ENCODE results near the gene CDYL2. TPM values are rescaled to one million over a fixed set of nuclear protein-coding genes. Genes with fewer than 3 reads are reported as not detected.
A peak's percentile ranks its signal among the peaks of the same experiment; 100 is the strongest.

Gene CDYL2
- total RNA-seq, 2 experiments from 2014 or later, result 0.98 to 2.5 TPM

- Histone ChIP-seq H2AFZ (ENCODE audit: low read length) (no peak overlapping the region), H3K36me3 (ENCODE audit: insufficient read depth, low read length) (no peaks in the 10 kb centered on the region), H3K4me1 (ENCODE audit: insufficient read depth, low read length, poor library complexity, severe bottlenecking) (no peaks in the 10 kb centered on the region), H3K4me2 (ENCODE audit: low read length) (no peak overlapping the region), H3K4me3 (ENCODE audit: low read depth, low read length, poor library complexity, severe bottlenecking) (no peak overlapping the region), H4K20me1 (ENCODE audit: insufficient read depth, low read length) (no peaks in the 10 kb centered on the region), H3K9me3 (ENCODE audit: low read length) (no peaks in the 10 kb centered on the region), H3K27ac (ENCODE audit: low read depth, low read length, poor library complexity, severe bottlenecking) (no peak overlapping the region), H3K9me2 (ENCODE audit: insufficient read depth, low read length) (no peaks in the 10 kb centered on the region), H3K79me2 (ENCODE audit: insufficient read depth, low read depth, low read length) (no peaks in the 10 kb centered on the region)
- ChIA-PET POLR2A (no interaction called here), CTCF (ENCODE audit: unreplicated experiment) (no interaction called here)
- DNase-seq (ENCODE audit: low spot score), result no peak
- intact Hi-C loops (cut with micrococcal nuclease; ENCODE audit: unreplicated experiment), result no loop called here
- BruUV-seq (replicated peaks), result no TSS peak
- TF ChIP-seq, protein P1, sequence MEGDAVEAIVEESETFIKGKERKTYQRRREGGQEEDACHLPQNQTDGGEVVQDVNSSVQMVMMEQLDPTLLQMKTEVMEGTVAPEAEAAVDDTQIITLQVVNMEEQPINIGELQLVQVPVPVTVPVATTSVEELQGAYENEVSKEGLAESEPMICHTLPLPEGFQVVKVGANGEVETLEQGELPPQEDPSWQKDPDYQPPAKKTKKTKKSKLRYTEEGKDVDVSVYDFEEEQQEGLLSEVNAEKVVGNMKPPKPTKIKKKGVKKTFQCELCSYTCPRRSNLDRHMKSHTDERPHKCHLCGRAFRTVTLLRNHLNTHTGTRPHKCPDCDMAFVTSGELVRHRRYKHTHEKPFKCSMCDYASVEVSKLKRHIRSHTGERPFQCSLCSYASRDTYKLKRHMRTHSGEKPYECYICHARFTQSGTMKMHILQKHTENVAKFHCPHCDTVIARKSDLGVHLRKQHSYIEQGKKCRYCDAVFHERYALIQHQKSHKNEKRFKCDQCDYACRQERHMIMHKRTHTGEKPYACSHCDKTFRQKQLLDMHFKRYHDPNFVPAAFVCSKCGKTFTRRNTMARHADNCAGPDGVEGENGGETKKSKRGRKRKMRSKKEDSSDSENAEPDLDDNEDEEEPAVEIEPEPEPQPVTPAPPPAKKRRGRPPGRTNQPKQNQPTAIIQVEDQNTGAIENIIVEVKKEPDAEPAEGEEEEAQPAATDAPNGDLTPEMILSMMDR (conservative IDR thresholded peaks at IDR 0.05; ENCODE audit: low read length), result no peak
- TF ChIP-seq EZH2phosphoT487 (IDR thresholded peaks at IDR 0.05; ENCODE audit: borderline replicate concordance, low read depth, low read length), result no peak
Observed at GRCh38 chr16:80746231-80746630, 58.2 kb downstream of the CDYL2 start.

- ChIA-PET CTCF (ENCODE audit: unreplicated experiment) (no interaction called here), POLR2A (no interaction called here)
- H3K9me2 ChIP-seq (ENCODE audit: insufficient read depth, low read length), result no peaks in the 10 kb centered on the region
- no TSS peak for BruUV-seq (replicated peaks)
- intact Hi-C loops (cut with micrococcal nuclease; ENCODE audit: unreplicated experiment), result no loop called here
- no peaks in the 10 kb centered on the region for H3K36me3 ChIP-seq (ENCODE audit: insufficient read depth, low read length)
- no peaks in the 10 kb centered on the region for H4K20me1 ChIP-seq (ENCODE audit: insufficient read depth, low read length)
- H3K27ac ChIP-seq (ENCODE audit: low read depth, low read length, poor library complexity, severe bottlenecking), result no peak overlapping the region
- H3K4me3 ChIP-seq (ENCODE audit: low read depth, low read length, poor library complexity, severe bottlenecking), result no peak overlapping the region
- 0 out of 2 replicates have a peak, but pooled peaks cover 7% of the 10 kb centered on the region for H3K9me3 ChIP-seq (ENCODE audit: low read length)
- TF ChIP-seq, protein P1 (conservative IDR thresholded peaks at IDR 0.05; ENCODE audit: low read length), result no peak
- no peak for TF ChIP-seq EZH2phosphoT487 (IDR thresholded peaks at IDR 0.05; ENCODE audit: borderline replicate concordance, low read depth, low read length)
- no peak overlapping the region for H2AFZ ChIP-seq (ENCODE audit: low read length)
- no peak overlapping the region for H3K4me2 ChIP-seq (ENCODE audit: low read length)
- no peaks in the 10 kb centered on the region for H3K4me1 ChIP-seq (ENCODE audit: insufficient read depth, low read length, poor library complexity, severe bottlenecking)
- DNase-seq (ENCODE audit: low spot score), result peak; percentile 7
- H3K79me2 ChIP-seq (ENCODE audit: insufficient read depth, low read depth, low read length), result no peaks in the 10 kb centered on the region
Observed at GRCh38 chr16:80744856-80745255, 59.5 kb downstream of the CDYL2 start.

GRCh38 chr16:80743772-80744171 is 60.6 kb downstream of the CDYL2 start:
- no peak for TF ChIP-seq EZH2phosphoT487 (IDR thresholded peaks at IDR 0.05; ENCODE audit: borderline replicate concordance, low read depth, low read length)
- TF ChIP-seq, protein P1 (conservative IDR thresholded peaks at IDR 0.05; ENCODE audit: low read length), result no peak
- Histone ChIP-seq H3K4me3 (ENCODE audit: low read depth, low read length, poor library complexity, severe bottlenecking) (no peak overlapping the region), H3K4me2 (ENCODE audit: low read length) (no peak overlapping the region), H3K79me2 (ENCODE audit: insufficient read depth, low read depth, low read length) (no peaks in the 10 kb centered on the region), H3K9me3 (ENCODE audit: low read length) (0 out of 2 replicates have a peak, but pooled peaks cover 7% of the 10 kb centered on the region), H3K4me1 (ENCODE audit: insufficient read depth, low read length, poor library complexity, severe bottlenecking) (no peaks in the 10 kb centered on the region), H3K9me2 (ENCODE audit: insufficient read depth, low read length) (no peaks in the 10 kb centered on the region), H3K36me3 (ENCODE audit: insufficient read depth, low read length) (no peaks in the 10 kb centered on the region), H2AFZ (ENCODE audit: low read length) (no peak overlapping the region), H3K27ac (ENCODE audit: low read depth, low read length, poor library complexity, severe bottlenecking) (no peak overlapping the region), H4K20me1 (ENCODE audit: insufficient read depth, low read length) (no peaks in the 10 kb centered on the region)
- no TSS peak for BruUV-seq (replicated peaks)
- POLR2A ChIA-PET, result no interaction called here
- intact Hi-C loops (cut with micrococcal nuclease; ENCODE audit: unreplicated experiment), result no loop called here
- DNase-seq (ENCODE audit: low spot score), result no peak
- CTCF ChIA-PET (ENCODE audit: unreplicated experiment), result no interaction called here
